A673 (cell line): ENCODE data around the gene CD226. TPM values are rescaled to one million over a fixed set of nuclear protein-coding genes. Genes with fewer than 3 reads are reported as not detected.

Source experiments
- BruUV-seq: library from RNA; stranded (reverse); fragments of 400-500 nt; replicated peaks from 2 replicates; lab custom pipeline; 2021; lab: Mats Ljungman, UMichigan
- CTCF ChIA-PET: fragments of 300-600 bp; sonication (Branson Sonifier 250); formaldehyde crosslinking; loops from one replicate; lab custom pipeline; 2022; ENCODE audit warnings: antibody characterized with exemption; lab: Charles Lee
- POLR2A ChIA-PET: fragments of 300-600 bp; sonication (Branson Sonifier 250); formaldehyde crosslinking; loops from one replicate; lab custom pipeline; 2022; ENCODE audit warnings: antibody characterized with exemption; ENCODE audit not compliant: low non-redundant PET; lab: Charles Lee
- DNase-seq: peaks from one replicate; pipeline ENCODE4 v3.0.0-alpha.2; 2015; ENCODE audit warnings: low spot score
- H3K27ac ChIP-seq: fragments of 200-600 bp; sonication (generic); 2 replicates; pipeline ENCODE4 v1.5.1; 2016; ENCODE audit warnings: mixed run types, low read depth, mild to moderate bottlenecking, mixed read lengths, antibody characterized with exemption, low read length; ENCODE audit not compliant: poor library complexity, severe bottlenecking
- H3K27me3 ChIP-seq: fragments of 200-600 bp; sonication (generic); replicated peaks from 2 replicates; pipeline ENCODE4 v1.6.1; 2017; ENCODE audit warnings: mixed run types, low read depth, mild to moderate bottlenecking, mixed read lengths, antibody characterized with exemption, low read length; ENCODE audit not compliant: insufficient read depth, poor library complexity
- H3K36me3 ChIP-seq: fragments of 200-600 bp; sonication (generic); 2 replicates; pipeline ENCODE4 v1.6.1; 2016; ENCODE audit warnings: mixed run types, mild to moderate bottlenecking, mixed read lengths, antibody characterized with exemption, low read length; ENCODE audit not compliant: insufficient read depth, poor library complexity, severe bottlenecking
- H3K4me1 ChIP-seq: fragments of 200-600 bp; sonication (generic); 2 replicates; pipeline ENCODE4 v1.6.1; 2017; ENCODE audit warnings: mixed run types, mild to moderate bottlenecking, mixed read lengths, antibody characterized with exemption, low read length; ENCODE audit not compliant: insufficient read depth, poor library complexity, severe bottlenecking
- H3K4me3 ChIP-seq: fragments of 200-600 bp; sonication (generic); 2 replicates; pipeline ENCODE4 v1.5.1; 2016; ENCODE audit warnings: low read depth, mixed run types, mild to moderate bottlenecking, mixed read lengths, low read length; ENCODE audit not compliant: poor library complexity, severe bottlenecking
- H3K9me3 ChIP-seq: fragments of 200-600 bp; sonication (generic); 2 replicates; pipeline ENCODE4 v1.6.1; 2016; ENCODE audit warnings: mixed run types, low read depth, mild to moderate bottlenecking, mixed read lengths, antibody characterized with exemption, low read length; ENCODE audit not compliant: poor library complexity, severe bottlenecking
- EZH2 ChIP-seq: fragments of 200-600 bp; sonication (generic); IDR thresholded peaks from 2 replicates; pipeline ENCODE4 v1.6.1; 2017; ENCODE audit warnings: borderline replicate concordance, low read depth, mild to moderate bottlenecking, mixed read lengths, antibody characterized with exemption, low read length; ENCODE audit not compliant: poor library complexity, severe bottlenecking
- intact Hi-C: fragments of 100-400 bp; cut with micrococcal nuclease; formaldehyde crosslinking; loops from one replicate; pipeline ENCODE4 v1.10.0; 2022; ENCODE audit not compliant: unreplicated experiment
- total RNA-seq: library from RNA; stranded (reverse); gene quantifications from 2 replicates; pipeline ENCODE4 v1.2.3, GENCODE V29; 2021
- TF ChIP-seq, protein P1 (sequence below): fragments of 300-800, 200-600 bp; sonication (generic); conservative IDR thresholded peaks from 2 replicates; pipeline ENCODE4 v1.5.1; 2017; ENCODE audit warnings: low read depth, mild to moderate bottlenecking, antibody characterized with exemption, low read length, moderate library complexity, mixed read lengths

Gene CD226
- total RNA-seq, 1 experiment from 2014 or later, result 0.71 TPM

DNA sequence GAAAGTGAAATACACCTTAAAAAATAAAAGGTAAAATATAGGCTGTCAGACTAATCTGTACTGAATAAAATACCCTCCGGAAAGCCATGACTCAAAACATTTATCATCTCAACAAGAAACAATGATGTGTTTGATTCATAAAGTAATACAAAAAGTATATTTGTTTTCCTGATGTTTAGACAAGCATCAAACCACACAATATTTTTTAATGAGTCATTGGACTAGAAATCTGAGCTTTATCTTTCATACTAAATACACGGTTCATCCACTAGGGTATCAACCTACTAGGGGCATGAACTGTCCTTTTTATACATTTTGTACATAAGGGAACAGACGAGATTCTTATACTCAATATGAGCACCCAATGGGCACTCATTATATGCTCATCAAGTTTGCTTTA is 31.3 kb downstream of the CD226 start:
- H3K27me3 ChIP-seq, result no peaks in the 10 kb centered on the region
- BruUV-seq, result no TSS peak
- intact Hi-C loops, result no loop called here
- no peak for DNase-seq
- H3K36me3 ChIP-seq, result no peaks in the 10 kb centered on the region
- H3K4me3 ChIP-seq, result no peak overlapping the region
- CTCF ChIA-PET, result no interaction called here
- no peak overlapping the region for H3K27ac ChIP-seq
- TF ChIP-seq EZH2, result no peak
- TF ChIP-seq, protein P1, sequence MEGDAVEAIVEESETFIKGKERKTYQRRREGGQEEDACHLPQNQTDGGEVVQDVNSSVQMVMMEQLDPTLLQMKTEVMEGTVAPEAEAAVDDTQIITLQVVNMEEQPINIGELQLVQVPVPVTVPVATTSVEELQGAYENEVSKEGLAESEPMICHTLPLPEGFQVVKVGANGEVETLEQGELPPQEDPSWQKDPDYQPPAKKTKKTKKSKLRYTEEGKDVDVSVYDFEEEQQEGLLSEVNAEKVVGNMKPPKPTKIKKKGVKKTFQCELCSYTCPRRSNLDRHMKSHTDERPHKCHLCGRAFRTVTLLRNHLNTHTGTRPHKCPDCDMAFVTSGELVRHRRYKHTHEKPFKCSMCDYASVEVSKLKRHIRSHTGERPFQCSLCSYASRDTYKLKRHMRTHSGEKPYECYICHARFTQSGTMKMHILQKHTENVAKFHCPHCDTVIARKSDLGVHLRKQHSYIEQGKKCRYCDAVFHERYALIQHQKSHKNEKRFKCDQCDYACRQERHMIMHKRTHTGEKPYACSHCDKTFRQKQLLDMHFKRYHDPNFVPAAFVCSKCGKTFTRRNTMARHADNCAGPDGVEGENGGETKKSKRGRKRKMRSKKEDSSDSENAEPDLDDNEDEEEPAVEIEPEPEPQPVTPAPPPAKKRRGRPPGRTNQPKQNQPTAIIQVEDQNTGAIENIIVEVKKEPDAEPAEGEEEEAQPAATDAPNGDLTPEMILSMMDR, result no peak
- no peaks in the 10 kb centered on the region for H3K9me3 ChIP-seq
- POLR2A ChIA-PET, result no interaction called here
- H3K4me1 ChIP-seq, result no peaks in the 10 kb centered on the region

DNA sequence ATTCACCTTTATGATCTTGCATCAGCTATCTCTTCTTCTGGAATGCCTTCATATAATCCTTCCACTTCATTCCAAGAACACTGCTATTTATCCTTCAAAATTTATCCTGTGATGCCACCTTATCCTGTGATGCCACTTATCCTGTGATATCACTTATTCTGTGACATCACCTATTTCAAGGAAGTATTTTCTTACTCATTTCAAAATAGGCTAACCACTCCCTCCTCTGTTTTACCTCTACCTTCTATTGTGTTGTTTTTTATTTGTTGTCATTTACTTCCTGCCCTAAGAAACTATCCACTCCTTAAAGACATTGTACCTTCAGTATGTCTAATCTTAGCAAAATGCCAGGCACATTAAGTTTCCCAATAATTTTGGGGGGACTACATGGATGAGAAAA is 38.8 kb downstream of the CD226 start:
- H3K9me3 ChIP-seq, result no peaks in the 10 kb centered on the region
- no peak overlapping the region for H3K27ac ChIP-seq
- intact Hi-C loops, result no loop called here
- no peaks in the 10 kb centered on the region for H3K36me3 ChIP-seq
- no peaks in the 10 kb centered on the region for H3K27me3 ChIP-seq
- ChIA-PET POLR2A (no interaction called here), CTCF (no interaction called here)
- TF ChIP-seq, protein P1, result no peak
- TF ChIP-seq EZH2, result no peak
- no TSS peak for BruUV-seq
- DNase-seq, result no peak
- no peak overlapping the region for H3K4me3 ChIP-seq
- H3K4me1 ChIP-seq, result no peaks in the 10 kb centered on the region

DNA sequence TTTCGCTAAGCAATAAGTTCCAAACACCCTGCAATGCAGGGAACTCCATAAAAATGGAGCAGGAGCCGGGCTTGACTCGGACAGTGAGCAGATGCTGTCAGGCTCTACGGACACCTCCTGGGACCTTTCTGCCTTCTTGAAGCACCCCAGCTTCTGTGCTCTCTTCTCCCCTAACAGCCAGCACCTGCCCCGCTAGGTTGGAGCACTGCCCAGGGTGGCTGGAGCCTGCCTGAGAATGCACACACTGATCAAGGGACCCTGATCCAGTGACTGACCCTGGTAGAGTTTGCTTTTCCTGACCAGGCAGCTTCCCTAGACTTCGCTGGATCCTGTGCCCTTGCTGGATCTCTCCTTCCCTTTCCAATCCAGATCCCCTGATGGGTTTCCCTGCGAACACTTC is 40.9 kb downstream of the CD226 start:
- POLR2A ChIA-PET, result no interaction called here
- Histone ChIP-seq H3K27ac (no peak overlapping the region), H3K36me3 (no peaks in the 10 kb centered on the region), H3K27me3 (no peaks in the 10 kb centered on the region), H3K4me3 (no peak overlapping the region), H3K9me3 (no peaks in the 10 kb centered on the region), H3K4me1 (no peaks in the 10 kb centered on the region)
- intact Hi-C loops, result no loop called here
- DNase-seq, result no peak
- TF ChIP-seq, protein P1, result no peak
- no peak for TF ChIP-seq EZH2
- BruUV-seq, result no TSS peak
- CTCF ChIA-PET, result no interaction called here
